ENCODE measurements around the gene TTK.
"Not testable (repeated sequence)": the region's sequence is repeated elsewhere in the genome, so short reads cannot be mapped to it uniquely, and the experiment has no call there.

TTK gene

DNA sequence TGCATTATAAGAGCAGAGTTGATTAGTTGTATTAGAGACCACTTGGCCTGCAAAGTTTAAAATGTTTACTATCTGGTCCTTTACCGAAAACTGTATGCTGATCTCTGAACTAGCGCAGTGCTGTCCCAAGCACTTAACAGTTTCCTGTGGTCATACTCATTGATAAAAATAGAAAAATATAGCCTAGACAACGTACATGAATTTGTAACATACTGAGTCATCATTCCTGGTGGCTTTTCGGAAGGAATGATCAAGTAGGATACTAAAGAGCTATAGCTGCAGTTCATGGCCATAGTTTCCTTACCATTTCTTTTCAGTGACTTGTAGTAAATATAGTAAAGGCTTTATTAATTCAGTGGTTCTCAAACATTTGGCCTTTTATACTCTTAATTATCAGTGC is 18.4 kb downstream of the TTK start:
- no peak for DNase-seq

GRCh38 chr6:80028589-80028988 is 24.1 kb downstream of the TTK start:
- DNase-seq: no peak

DNA sequence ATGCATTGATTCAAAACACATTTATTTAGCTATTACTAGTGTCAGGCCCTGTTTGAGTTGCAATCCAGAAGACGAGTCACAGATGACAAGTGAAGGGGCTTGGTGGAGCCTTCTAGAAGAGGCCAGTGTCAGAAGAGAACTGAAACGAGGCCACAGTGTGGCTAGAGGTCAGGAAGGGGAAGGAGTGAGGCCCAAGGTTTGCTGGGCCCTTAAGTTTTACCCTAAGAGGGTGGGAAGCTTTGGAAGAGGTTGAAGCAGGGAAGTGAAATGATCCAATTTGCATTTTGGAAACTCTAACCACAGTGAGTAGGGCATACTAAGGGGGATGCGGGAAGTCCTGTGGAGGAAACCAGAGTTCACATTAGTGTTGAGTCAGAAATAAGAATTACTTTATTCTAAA is 25.0 kb downstream of the TTK start:
- DNase-seq: no peak

DNA sequence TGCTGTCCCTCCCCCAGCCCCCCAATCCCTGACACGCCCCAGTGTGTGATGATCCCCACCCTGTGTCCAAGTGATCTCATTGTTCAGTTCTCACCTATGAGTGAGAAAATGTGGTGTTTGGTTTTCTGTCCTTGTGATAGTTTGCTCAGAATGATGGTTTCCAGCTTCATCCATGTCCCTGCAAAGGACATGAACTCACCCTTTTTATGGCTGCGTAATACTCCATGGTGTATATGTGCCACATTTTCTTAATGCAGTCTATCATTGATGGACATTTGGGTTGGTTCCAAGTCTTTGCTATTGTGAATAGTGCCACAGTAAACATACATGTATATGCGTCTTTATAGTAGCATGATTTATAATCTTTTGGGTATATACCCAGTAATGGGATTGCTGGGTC is 43.8 kb downstream of the TTK start:
- DNase-seq: not testable (repeated sequence)

- no peak for DNase-seq
Measured at GRCh38 chr6:80060774-80061173, 56.3 kb downstream of the TTK start.

- DNase-seq: not testable (repeated sequence)
Measured at GRCh38 chr6:80068146-80068545, 63.7 kb downstream of the TTK start.

GRCh38 chr6:80070431-80070830 is 66.0 kb downstream of the TTK start:
- not testable (repeated sequence) for DNase-seq

GRCh38 chr6:80077067-80077466 is 72.6 kb downstream of the TTK start:
- no peak for DNase-seq

- DNase-seq: no peak
Measured at GRCh38 chr6:80088637-80089036, 84.2 kb downstream of the TTK start.

DNA sequence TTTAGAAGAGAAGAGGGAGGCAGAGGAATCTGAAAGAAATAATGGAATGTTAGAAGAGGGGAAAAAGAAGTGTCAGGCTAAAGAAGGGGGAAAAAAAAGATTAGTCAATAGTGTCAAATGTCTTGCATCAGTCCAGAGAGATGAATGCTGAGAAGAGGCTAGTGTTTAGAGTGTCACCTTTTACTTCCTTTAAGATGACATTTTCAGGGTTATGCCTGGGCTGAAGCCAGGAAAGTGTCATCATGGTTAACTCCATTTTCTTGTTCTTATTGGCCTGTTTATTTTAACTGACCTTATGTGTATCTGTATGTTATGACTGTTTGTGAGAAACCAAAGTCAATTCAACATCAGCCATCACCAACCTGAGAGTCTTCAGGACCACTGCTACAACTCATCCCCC is 87.1 kb downstream of the TTK start:
- DNase-seq: no peak
